ENCODE data around the gene SLC9A1. TPM values are rescaled to one million over a fixed set of nuclear protein-coding genes. Genes with fewer than 3 reads are reported as not detected.

Gene SLC9A1
- total RNA-seq, 2 experiments from 2014 or later: 5.8 to 19.2 TPM

- BruUV-seq (replicated peaks): no TSS peak
- no peak for DNase-seq (ENCODE audit: low spot score)
- ChIA-PET POLR2A (no interaction called here), CTCF (ENCODE audit: unreplicated experiment) (interaction anchor here (0.6 to 0.7 kb wide), 2 partner anchors 9 to 184 kb away, joined by 3 to 26 read pairs; no protein-coding TSS in a partner anchor)
- H3K36me3 ChIP-seq (ENCODE audit: insufficient read depth, low read length): no peaks in the 10 kb centered on the region; the same call in 1 of the 2 replicates
- no peak overlapping the region for H3K4me3 ChIP-seq (ENCODE audit: low read depth, low read length, poor library complexity, severe bottlenecking)
- no peak overlapping the region for H3K4me2 ChIP-seq (ENCODE audit: low read length)
- no peaks in the 10 kb centered on the region for H3K9me3 ChIP-seq (ENCODE audit: low read length)
- H3K27ac ChIP-seq (ENCODE audit: low read depth, low read length, poor library complexity, severe bottlenecking): no peak overlapping the region
- no peak overlapping the region for H2AFZ ChIP-seq (ENCODE audit: low read length)
- intact Hi-C loops (cut with micrococcal nuclease; ENCODE audit: unreplicated experiment): loop anchor here (5.0 kb wide), 1 partner anchor 292 kb away; the partner anchor contains the start of gene GPR3
- no peak for TF ChIP-seq CTCF (conservative IDR thresholded peaks at IDR 0.05; ENCODE audit: low read length)
- no peak for TF ChIP-seq EZH2phosphoT487 (IDR thresholded peaks at IDR 0.05; ENCODE audit: borderline replicate concordance, low read depth, low read length)
- H3K79me2 ChIP-seq (ENCODE audit: insufficient read depth, low read depth, low read length): no peaks in the 10 kb centered on the region
- no peaks in the 10 kb centered on the region for H3K9me2 ChIP-seq (ENCODE audit: insufficient read depth, low read length)
- no peaks in the 10 kb centered on the region for H4K20me1 ChIP-seq (ENCODE audit: insufficient read depth, low read length)
- peaks cover 15% of the 10 kb centered on the region for H3K4me1 ChIP-seq (ENCODE audit: insufficient read depth, low read length, poor library complexity, severe bottlenecking)
These were observed 54.4 kb downstream of the SLC9A1 start for GRCh38 chr1:27100335-27101053.

- Histone ChIP-seq H3K4me3 (ENCODE audit: low read depth, low read length, poor library complexity, severe bottlenecking) (no peak overlapping the region), H3K27ac (ENCODE audit: low read depth, low read length, poor library complexity, severe bottlenecking) (no peak overlapping the region), H3K9me2 (ENCODE audit: insufficient read depth, low read length) (no peaks in the 10 kb centered on the region), H3K79me2 (ENCODE audit: insufficient read depth, low read depth, low read length) (no peaks in the 10 kb centered on the region), H3K4me1 (ENCODE audit: insufficient read depth, low read length, poor library complexity, severe bottlenecking) (peaks cover 15% of the 10 kb centered on the region), H3K4me2 (ENCODE audit: low read length) (peak overlapping the region; percentile 35; the same call in 1 of the 2 replicates), H2AFZ (ENCODE audit: low read length) (0 out of 2 replicates have a peak overlapping the region, but pooled peaks have one; percentile 16), H3K36me3 (ENCODE audit: insufficient read depth, low read length) (no peaks in the 10 kb centered on the region; the same call in 1 of the 2 replicates), H4K20me1 (ENCODE audit: insufficient read depth, low read length) (no peaks in the 10 kb centered on the region), H3K9me3 (ENCODE audit: low read length) (no peaks in the 10 kb centered on the region)
- TF ChIP-seq CTCF (conservative IDR thresholded peaks at IDR 0.05; ENCODE audit: low read length): no peak
- no peak for TF ChIP-seq EZH2phosphoT487 (IDR thresholded peaks at IDR 0.05; ENCODE audit: borderline replicate concordance, low read depth, low read length)
- no TSS peak for BruUV-seq (replicated peaks)
- POLR2A ChIA-PET: no interaction called here
- intact Hi-C loops (cut with micrococcal nuclease; ENCODE audit: unreplicated experiment): loop anchor here (5.0 to 10.0 kb wide), 2 partner anchors 135 to 293 kb away; partner anchors contain the start of genes GPR3 and KDF1
- peak; percentile 34 for DNase-seq (ENCODE audit: low spot score)
- CTCF ChIA-PET (ENCODE audit: unreplicated experiment): interaction anchor here (0.6 to 0.9 kb wide), 5 partner anchors 10 to 207 kb away, joined by 3 to 26 read pairs (median 3); no protein-coding TSS in a partner anchor
These were observed 55.2 kb downstream of the SLC9A1 start for GRCh38 chr1:27099587-27100334.

All from OCI-LY7 (cell line).